ENCODE measurements around the gene IMMP2L.

The IMMP2L gene

GRCh38 chr7:110890101-110890500, 672.2 kb downstream of the IMMP2L start:
- DNase-seq: no peak

- no peak for DNase-seq
These were observed 673.0 kb downstream of the IMMP2L start for GRCh38 chr7:110889335-110889734.

- DNase-seq: no peak
These were observed 673.7 kb downstream of the IMMP2L start for GRCh38 chr7:110888641-110889040.

- no peak for DNase-seq
These were observed 676.8 kb downstream of the IMMP2L start for GRCh38 chr7:110885474-110885873.

GRCh38 chr7:110881721-110882120, 680.6 kb downstream of the IMMP2L start:
- no peak for DNase-seq

GRCh38 chr7:110880971-110881370, 681.3 kb downstream of the IMMP2L start:
- no peak for DNase-seq

GRCh38 chr7:110877016-110877415, 685.3 kb downstream of the IMMP2L start:
- no peak for DNase-seq

GRCh38 chr7:110875346-110875745, 686.9 kb downstream of the IMMP2L start:
- no peak for DNase-seq

- no peak for DNase-seq
These were observed 690.4 kb downstream of the IMMP2L start for GRCh38 chr7:110871856-110872255.

- no peak for DNase-seq
These were observed 691.4 kb downstream of the IMMP2L start for GRCh38 chr7:110870926-110871325.

GRCh38 chr7:110868458-110868857, 693.8 kb downstream of the IMMP2L start:
- peak; percentile 4 for DNase-seq

- no peak for DNase-seq
These were observed 694.5 kb downstream of the IMMP2L start for GRCh38 chr7:110867771-110868170.

GRCh38 chr7:110863258-110863657, 699.0 kb downstream of the IMMP2L start:
- DNase-seq: no peak

GRCh38 chr7:110861163-110861562, 701.1 kb downstream of the IMMP2L start:
- no peak for DNase-seq

- no peak for DNase-seq
These were observed 705.2 kb downstream of the IMMP2L start for GRCh38 chr7:110857106-110857505.

GRCh38 chr7:110856704-110857103, 705.6 kb downstream of the IMMP2L start:
- peak; percentile 13 for DNase-seq

- no peak for DNase-seq
These were observed 707.6 kb downstream of the IMMP2L start for GRCh38 chr7:110854651-110855050.

- no peak for DNase-seq
These were observed 708.1 kb downstream of the IMMP2L start for GRCh38 chr7:110854166-110854565.

- no peak for DNase-seq
These were observed 709.0 kb downstream of the IMMP2L start for GRCh38 chr7:110853263-110853662.

GRCh38 chr7:110852156-110852940, 709.9 kb downstream of the IMMP2L start:
- no peak for DNase-seq

GRCh38 chr7:110850224-110850623, 712.1 kb downstream of the IMMP2L start:
- no peak for DNase-seq

GRCh38 chr7:110842796-110843195, 719.5 kb downstream of the IMMP2L start:
- DNase-seq: no peak

GRCh38 chr7:110841840-110842545, 720.3 kb downstream of the IMMP2L start:
- no peak for DNase-seq

- peak; percentile 81 for DNase-seq
These were observed 722.4 kb downstream of the IMMP2L start for GRCh38 chr7:110839866-110840265.
